C4-2B (cell line): ENCODE results near the gene FREM2.

Experiments
- H3K27ac ChIP-seq: fragments of 450-650 bp; 2 replicates; pipeline ENCODE4 v1.5.1; 2017
- ZFX ChIP-seq: fragments of 450-650 bp; IDR thresholded peaks from 2 replicates; pipeline ENCODE4 v1.6.1; 2017
- TF ChIP-seq, protein P1 (sequence below): fragments of 450-650 bp; conservative IDR thresholded peaks from 2 replicates; pipeline ENCODE4 v1.5.1; 2017; ENCODE audit warnings: mild to moderate bottlenecking

The FREM2 gene

DNA sequence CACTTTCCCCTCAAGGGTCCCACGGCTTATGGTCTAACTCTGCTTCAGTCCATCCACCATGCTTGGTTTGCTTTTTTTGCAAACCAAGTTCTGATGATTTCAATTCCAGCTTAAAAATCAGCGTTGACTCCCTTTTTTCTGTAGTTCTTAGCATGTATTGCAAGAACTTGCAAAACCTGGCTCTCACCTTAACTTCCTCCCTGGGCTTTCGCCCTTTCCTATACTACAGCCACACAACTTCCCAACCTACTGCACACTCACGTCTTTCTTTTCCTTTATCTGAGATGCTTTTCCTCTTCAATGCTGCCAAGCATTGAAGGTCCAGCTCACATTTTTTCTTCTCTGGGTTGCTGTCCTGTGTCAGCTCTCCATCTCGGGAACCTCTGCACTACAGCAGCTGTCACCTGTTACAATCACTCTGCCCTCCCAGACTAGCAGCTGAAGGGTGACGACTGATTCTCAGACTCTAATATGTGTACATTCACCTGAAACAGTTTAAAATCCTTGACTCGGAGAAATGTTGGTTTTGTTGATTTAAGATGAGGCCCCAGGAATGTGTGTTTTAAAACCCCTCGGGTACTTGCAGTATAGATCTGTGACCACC, 143.7 kb downstream of the FREM2 start:
- no peak for TF ChIP-seq ZFX
- TF ChIP-seq, protein P1, sequence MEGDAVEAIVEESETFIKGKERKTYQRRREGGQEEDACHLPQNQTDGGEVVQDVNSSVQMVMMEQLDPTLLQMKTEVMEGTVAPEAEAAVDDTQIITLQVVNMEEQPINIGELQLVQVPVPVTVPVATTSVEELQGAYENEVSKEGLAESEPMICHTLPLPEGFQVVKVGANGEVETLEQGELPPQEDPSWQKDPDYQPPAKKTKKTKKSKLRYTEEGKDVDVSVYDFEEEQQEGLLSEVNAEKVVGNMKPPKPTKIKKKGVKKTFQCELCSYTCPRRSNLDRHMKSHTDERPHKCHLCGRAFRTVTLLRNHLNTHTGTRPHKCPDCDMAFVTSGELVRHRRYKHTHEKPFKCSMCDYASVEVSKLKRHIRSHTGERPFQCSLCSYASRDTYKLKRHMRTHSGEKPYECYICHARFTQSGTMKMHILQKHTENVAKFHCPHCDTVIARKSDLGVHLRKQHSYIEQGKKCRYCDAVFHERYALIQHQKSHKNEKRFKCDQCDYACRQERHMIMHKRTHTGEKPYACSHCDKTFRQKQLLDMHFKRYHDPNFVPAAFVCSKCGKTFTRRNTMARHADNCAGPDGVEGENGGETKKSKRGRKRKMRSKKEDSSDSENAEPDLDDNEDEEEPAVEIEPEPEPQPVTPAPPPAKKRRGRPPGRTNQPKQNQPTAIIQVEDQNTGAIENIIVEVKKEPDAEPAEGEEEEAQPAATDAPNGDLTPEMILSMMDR = no peak
- H3K27ac ChIP-seq = no peak overlapping the region

GRCh38 chr13:38844581-38844980, 157.7 kb downstream of the FREM2 start:
- no peak overlapping the region for H3K27ac ChIP-seq
- TF ChIP-seq, protein P1 = no peak
- TF ChIP-seq ZFX = no peak

DNA sequence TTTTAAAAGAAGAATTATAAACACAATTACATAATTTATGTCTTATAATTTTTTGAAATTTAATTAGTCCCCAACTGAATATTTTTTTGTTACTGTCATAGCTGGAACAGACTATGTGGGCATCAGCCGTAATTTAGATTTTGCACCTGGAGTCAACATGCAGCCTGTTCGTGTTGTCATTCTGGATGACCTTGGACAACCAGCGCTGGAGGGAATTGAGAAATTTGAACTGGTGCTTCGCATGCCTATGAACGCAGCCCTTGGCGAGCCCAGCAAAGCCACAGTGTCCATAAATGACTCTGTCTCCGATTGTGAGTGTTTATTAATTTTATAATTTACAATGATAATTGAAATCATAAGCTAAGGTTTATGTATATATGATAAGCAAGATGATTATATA, 161.5 kb downstream of the FREM2 start:
- no peak overlapping the region for H3K27ac ChIP-seq
- TF ChIP-seq ZFX = no peak
- TF ChIP-seq, protein P1 = no peak

DNA sequence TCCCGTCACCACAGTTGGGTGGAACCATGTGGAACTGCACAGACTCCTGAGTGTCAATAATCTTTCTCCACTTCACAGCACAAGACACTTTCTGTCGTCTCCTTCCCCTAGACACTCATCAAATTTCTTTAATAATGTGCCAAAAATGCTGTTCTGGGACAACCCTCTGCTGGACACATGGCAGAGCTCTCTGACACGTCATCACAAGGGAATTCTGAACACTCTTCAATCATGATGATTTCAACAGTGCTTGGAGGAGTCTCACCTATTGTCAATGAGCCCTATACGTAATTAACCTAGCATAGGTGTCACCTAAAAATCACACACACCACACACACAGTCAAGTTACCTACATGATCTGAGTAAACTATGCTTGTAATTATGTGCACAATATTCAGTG, 162.4 kb downstream of the FREM2 start:
- TF ChIP-seq ZFX = no peak
- TF ChIP-seq, protein P1 = no peak
- no peak overlapping the region for H3K27ac ChIP-seq

DNA sequence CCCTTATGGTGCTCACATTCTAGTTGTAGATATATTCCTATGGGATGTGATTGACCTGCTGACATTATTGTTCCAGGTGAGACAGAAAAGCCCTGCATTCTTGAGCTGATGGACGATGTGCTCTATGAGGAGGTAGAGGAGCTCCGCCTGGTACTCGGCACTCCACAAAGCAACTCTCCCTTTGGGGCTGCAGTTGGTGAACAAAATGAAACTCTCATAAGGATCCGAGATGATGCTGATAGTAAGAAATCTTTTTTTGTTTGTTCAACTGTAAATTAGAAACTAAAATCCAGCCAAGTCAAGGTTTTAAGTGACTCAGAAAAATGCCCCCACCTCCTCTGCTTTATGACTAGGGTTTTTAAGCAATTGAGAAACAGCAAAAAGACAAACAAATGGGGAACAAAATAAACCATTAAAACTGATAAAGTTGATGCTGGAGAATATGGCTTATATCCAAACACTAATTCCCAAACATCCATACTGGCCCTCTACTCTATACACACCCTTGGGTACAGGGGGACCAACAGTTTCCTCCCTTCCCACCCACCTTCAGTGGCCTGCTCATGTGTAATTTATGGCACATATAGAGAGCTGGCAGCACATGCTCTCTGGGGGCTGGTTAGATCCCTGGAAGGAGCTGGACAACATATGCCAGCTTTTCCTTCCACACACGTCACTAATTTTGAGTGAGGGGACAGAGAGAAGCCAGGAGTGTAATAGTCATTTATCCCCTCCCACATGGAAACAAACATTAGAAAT, 164.2 kb downstream of the FREM2 start:
- TF ChIP-seq, protein P1 = no peak
- no peak for TF ChIP-seq ZFX
- no peak overlapping the region for H3K27ac ChIP-seq

- TF ChIP-seq, protein P1 = no peak
- no peak for TF ChIP-seq ZFX
- H3K27ac ChIP-seq = no peak overlapping the region
Measured at GRCh38 chr13:38854226-38854625, 167.3 kb downstream of the FREM2 start.

DNA sequence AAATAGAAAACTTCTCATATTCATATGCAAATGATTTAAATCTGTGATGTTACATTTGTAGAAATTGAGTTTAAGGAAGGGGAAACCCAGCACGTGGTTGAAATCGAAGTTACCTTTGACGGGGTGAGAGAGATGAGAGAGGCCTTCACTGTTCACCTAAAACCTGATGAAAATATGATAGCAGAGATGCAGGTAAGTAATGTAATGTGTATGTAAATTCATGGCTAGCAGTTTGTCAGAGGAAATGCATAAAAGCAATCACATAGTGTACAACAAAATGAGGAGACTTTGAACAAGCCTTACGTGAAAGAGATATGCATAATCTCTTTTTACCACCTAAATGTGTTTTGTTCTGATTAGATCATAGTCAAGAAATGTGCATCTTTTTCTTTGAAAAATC, 169.2 kb downstream of the FREM2 start:
- no peak overlapping the region for H3K27ac ChIP-seq
- TF ChIP-seq ZFX = no peak
- TF ChIP-seq, protein P1 = no peak
